Testis (tissue), 3 donors: ENCODE results near the gene HEATR5B. TPM values are rescaled to one million over a fixed set of nuclear protein-coding genes. Genes with fewer than 3 reads are reported as not detected.
"Not testable (repeated sequence)": the region's sequence is repeated elsewhere in the genome, so short reads cannot be mapped to it uniquely, and the experiment has no call there.

Experiments
- DNase-seq: peaks from one replicate; pipeline ENCODE4 v3.0.0-alpha.2; 2019
- H3K27ac ChIP-seq, 2 donors: fragments of 200-600 bp; sonication (generic); one replicate each; pipeline ENCODE4 v1.5.1; 2019
- H3K27me3 ChIP-seq: fragments of 200-600 bp; sonication (generic); one replicate; pipeline ENCODE4 v1.5.1; 2019
- H3K36me3 ChIP-seq: fragments of 200-600 bp; sonication (generic); one replicate; pipeline ENCODE4 v1.5.1; 2017; ENCODE audit warnings: low read depth; ENCODE audit errors: missing control alignments
- H3K4me1 ChIP-seq: fragments of 200-600 bp; sonication (generic); one replicate; pipeline ENCODE4 v1.5.1; 2019
- H3K4me3 ChIP-seq, 2 donors: fragments of 200-600 bp; sonication (generic); one replicate each; pipeline ENCODE4 v1.5.1; 2017 to 2019
- H3K9me3 ChIP-seq: fragments of 200-600 bp; sonication (generic); one replicate; pipeline ENCODE4 v1.5.1; 2017
- CTCF ChIP-seq, 3 experiments: fragments of 450-650 bp in 2 of 3; fragments of 200-600 bp in 1 of 3; sonication (generic) in 1 of 3; IDR thresholded peaks; one replicate each; pipeline ENCODE4 v1.5.1; 2016 to 2019; ENCODE audit warnings: antibody characterized with exemption in 3 of 3, mild to moderate bottlenecking in 2 of 3, moderate library complexity in 1 of 3
- POLR2A ChIP-seq: fragments of 450-650 bp; IDR thresholded peaks from one replicate; pipeline ENCODE4 v1.6.1; 2017; ENCODE audit warnings: antibody characterized with exemption, mild to moderate bottlenecking, moderate library complexity
- WGBS, 2 donors: methylation state at CpG; one replicate each; pipeline ENCODE4 v1.1.5; 2018; 5-methylcytosine and 5-hydroxymethylcytosine counted together
- intact Hi-C: fragments of 100-400 bp; cut with DNase I; formaldehyde crosslinking; loops from one replicate; pipeline ENCODE4 v1.15.1; 2023; ENCODE audit warnings: low total_unique reads
- polyA plus RNA-seq: library from polyadenylated mRNA; stranded (reverse); fragments of 350-450 nt; fragmentation: Illumina TruSeq; extraction: RNeasy Lipid Tissue Mini Kit (QIAGEN cat#74804); gene quantifications from one replicate; pipeline ENCODE4 v1.2.3, GENCODE V29; 2014; ENCODE audit warnings: low read depth, low replicate concordance; ENCODE audit not compliant: insufficient read depth
- total RNA-seq, 2 donors: library from RNA; depleted of rRNA; stranded (reverse); fragments of >200 nt; gene quantifications; one replicate each; pipeline ENCODE4 v1.2.3, GENCODE V29; 2016

The HEATR5B gene
- total and polyA plus RNA-seq, 3 donors from 2014 or later = 12.9 to 41.6 (median 35.7) TPM

- peaks cover 4% of the 10 kb centered on the region for H3K4me1 ChIP-seq
- no peaks in the 10 kb centered on the region for H3K9me3 ChIP-seq
- no peak overlapping the region for H3K4me3 ChIP-seq
- H3K27ac ChIP-seq = peak overlapping the region in 1 of 2 donors; percentile 1
- H3K27me3 ChIP-seq = no peaks in the 10 kb centered on the region
- no peaks in the 10 kb centered on the region for H3K36me3 ChIP-seq
- TF ChIP-seq POLR2A (no peak), CTCF (IDR thresholded peaks at IDR 0.05) (no peak)
- DNase-seq = no peak
- intact Hi-C loops = no loop called here
- 75% methylated on average over 4 of the region's 4 CpGs for WGBS, 2 donors
Observed at GRCh38 chr2:36941867-36942266, 142.3 kb downstream of the HEATR5B start.

GRCh38 chr2:36936526-36936925 is 147.6 kb downstream of the HEATR5B start:
- H3K9me3 ChIP-seq, H3K27me3 ChIP-seq, H3K36me3 ChIP-seq, H3K4me3 ChIP-seq, H3K4me1 ChIP-seq, intact Hi-C loops, DNase-seq, H3K27ac ChIP-seq: not testable (repeated sequence)

- H3K27me3 ChIP-seq, intact Hi-C loops, H3K36me3 ChIP-seq, DNase-seq, H3K27ac ChIP-seq, H3K4me1 ChIP-seq, H3K4me3 ChIP-seq, H3K9me3 ChIP-seq: not testable (repeated sequence)
- 93 to 96% methylated on average over 6 of the region's 6 CpGs for WGBS, 2 donors
Observed at GRCh38 chr2:36931688-36932087, 152.5 kb downstream of the HEATR5B start.

Other genes starting within 250 kb of the HEATR5B start
- 10 to 100 TPM; 34.8 to 37.1 TPM for gene STRN, start 117.8 kb downstream of the HEATR5B start, total RNA-seq
- 13.9 TPM for gene STRN, start 117.8 kb downstream of the HEATR5B start, polyA plus RNA-seq
- 10 to 100 TPM; 16.6 to 21.6 TPM for gene GPATCH11, start 146 bp upstream of the HEATR5B start, total RNA-seq
- 13.5 TPM for gene GPATCH11, start 146 bp upstream of the HEATR5B start, polyA plus RNA-seq
- 10 to 100 TPM; 15.7 to 23.7 TPM for gene EIF2AK2, start 72.6 kb upstream of the HEATR5B start, total RNA-seq
- 8.5 TPM for gene EIF2AK2, start 72.6 kb upstream of the HEATR5B start, polyA plus RNA-seq
- gene SULT6B1, start 104.3 kb upstream of the HEATR5B start, total RNA-seq = 1 to 10 TPM in 1 of 2 donors, under 1 TPM in 1; 0.31 to 3.8 TPM
- 1.7 TPM for gene SULT6B1, start 104.3 kb upstream of the HEATR5B start, polyA plus RNA-seq
- 10 to 100 TPM; 26.9 to 34.6 TPM for gene CEBPZOS, start 112.1 kb upstream of the HEATR5B start, total RNA-seq
- gene CEBPZOS, start 112.1 kb upstream of the HEATR5B start, polyA plus RNA-seq = 41.3 TPM
- gene CEBPZ, start 147.2 kb upstream of the HEATR5B start, total RNA-seq = 10 to 100 TPM; 50.5 to 60.9 TPM
- gene CEBPZ, start 147.2 kb upstream of the HEATR5B start, polyA plus RNA-seq = 29.5 TPM
- gene NDUFAF7, start 147.3 kb upstream of the HEATR5B start, total RNA-seq = 10 to 100 TPM; 47.2 to 60.6 TPM
- 170 TPM for gene NDUFAF7, start 147.3 kb upstream of the HEATR5B start, polyA plus RNA-seq
- 10 to 100 TPM; 46.0 to 78.1 TPM for gene PRKD3, start 240.5 kb upstream of the HEATR5B start, total RNA-seq
- 52.3 TPM for gene PRKD3, start 240.5 kb upstream of the HEATR5B start, polyA plus RNA-seq